HG03460 (cell line): ENCODE measurements around the gene CDH24.

Experiments
- ATAC-seq: cut with Tn5 transposase; IDR thresholded peaks from one replicate; pipeline ENCODE4 v1.9.1; 2021; ENCODE audit not compliant: unreplicated experiment

The CDH24 gene

GRCh38 chr14:23045419-23046357, 11.6 kb downstream of the CDH24 start:
- no peak for ATAC-seq

DNA sequence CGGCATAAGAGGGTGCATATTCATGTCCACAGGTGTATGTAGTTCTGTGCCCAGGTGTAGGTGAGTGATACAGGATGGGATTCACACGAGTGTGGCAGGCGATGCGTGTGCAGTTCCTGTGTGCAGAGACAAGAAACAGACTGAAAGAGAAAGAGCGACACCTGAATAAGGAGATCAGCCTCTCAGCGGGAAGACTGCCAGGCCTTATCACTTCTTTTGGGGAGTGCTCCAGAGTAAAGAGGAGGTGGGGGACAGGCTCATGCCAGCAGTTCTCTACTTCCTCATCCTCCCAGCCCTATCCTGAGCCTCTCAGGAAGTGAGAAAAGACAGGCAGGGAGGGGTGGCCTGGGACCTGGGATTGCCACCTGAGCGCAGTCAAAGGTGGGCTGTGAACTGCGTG, 12.5 kb downstream of the CDH24 start:
- no peak for ATAC-seq

DNA sequence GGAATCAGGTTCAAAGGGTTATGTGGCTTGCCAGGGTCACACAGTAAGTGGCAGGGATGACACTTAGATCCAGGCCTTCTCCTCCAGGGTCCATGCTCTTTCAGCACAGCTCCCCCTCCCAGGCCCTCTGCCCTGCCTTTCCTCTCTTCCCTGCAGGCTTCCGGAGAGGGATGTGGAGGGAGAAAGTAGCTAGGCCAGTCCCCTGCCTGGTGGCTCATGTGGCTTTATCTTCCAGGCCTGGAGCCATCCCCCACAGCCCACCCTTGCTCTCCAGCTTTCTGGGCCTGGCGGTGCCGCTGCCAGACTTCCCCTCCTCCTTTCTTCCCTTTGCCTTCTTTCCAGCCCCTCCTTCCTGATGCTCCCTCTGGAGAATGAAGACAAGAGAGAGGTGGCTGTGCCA, 13.6 kb downstream of the CDH24 start:
- ATAC-seq, result no peak

DNA sequence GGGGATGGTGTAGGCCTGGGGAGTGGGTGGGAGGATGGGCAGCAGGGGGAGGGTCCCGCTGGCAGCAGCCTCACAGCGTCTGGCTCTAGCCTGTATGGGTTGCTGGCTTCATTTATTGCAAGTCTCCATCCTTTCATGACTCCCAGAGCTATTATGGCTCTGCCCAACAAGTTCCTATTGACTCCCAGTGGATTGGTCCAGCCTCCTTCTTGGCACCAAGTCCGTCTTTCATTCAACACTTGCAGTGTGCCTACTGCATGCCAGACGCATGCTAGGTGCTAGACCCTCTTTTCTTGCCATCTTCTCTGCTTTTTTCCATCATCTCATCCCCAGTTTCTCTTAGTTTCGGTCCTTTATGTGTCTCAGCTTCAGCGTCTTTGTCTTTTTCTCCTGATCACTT, 14.2 kb downstream of the CDH24 start:
- ATAC-seq, result no peak

- no peak for ATAC-seq
Observed at GRCh38 chr14:23042162-23042965, 15.0 kb downstream of the CDH24 start, which contains the start of gene PSMB11. Gene PSMB11 (plus strand): TSS chr14:23042212. CDS start chr14:23042226, 14 bp downstream.

GRCh38 chr14:23041729-23042128, 15.6 kb downstream of the CDH24 start:
- no peak for ATAC-seq

GRCh38 chr14:23040100-23040499, 17.2 kb downstream of the CDH24 start:
- no peak for ATAC-seq

DNA sequence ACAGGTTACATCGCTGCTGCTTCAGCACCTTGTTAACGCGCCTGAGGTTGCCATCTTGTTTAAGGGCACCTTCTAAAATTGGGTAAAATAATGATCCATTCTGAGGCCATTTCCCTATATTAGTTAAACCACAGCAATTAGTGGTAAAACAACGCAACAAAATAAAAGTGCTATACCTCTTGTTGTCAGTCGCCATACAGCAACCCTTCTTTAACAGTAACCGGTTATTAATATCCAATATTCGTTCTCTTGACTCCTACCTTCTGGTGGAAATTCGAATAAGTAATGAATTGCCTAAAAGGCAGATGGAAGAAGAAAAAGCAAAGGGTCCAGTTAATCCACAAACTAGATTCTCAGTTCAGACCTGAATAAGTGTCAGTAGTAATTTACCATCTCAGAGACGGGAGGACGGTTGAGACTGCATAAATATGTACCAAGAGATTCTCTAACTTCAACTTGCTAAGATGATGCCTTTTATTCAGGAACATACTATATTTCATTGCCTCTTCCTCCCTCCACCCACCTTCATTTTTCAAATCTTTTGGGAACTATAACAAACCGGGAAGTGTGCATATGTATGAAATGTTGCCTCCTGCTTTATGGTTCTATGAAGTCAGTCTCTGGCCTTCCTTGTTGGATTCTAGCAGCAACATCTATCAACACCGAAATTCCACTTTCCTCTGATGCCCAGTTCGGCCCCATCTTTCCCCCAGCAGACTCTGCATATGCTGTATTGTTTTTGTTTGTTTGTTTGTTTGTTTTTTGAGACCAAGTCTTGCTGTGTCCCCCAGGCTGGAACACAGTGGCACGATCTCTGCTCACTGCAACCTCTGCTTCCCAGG, 21.8 kb downstream of the CDH24 start:
- ATAC-seq, result no peak

- ATAC-seq, result peak; percentile 94
Observed at GRCh38 chr14:23034498-23035302, 22.6 kb downstream of the CDH24 start, which contains the start of gene PSMB5. Gene PSMB5 (minus strand): TSS chr14:23034900. CDS start chr14:23034881, 19 bp downstream.

- no peak for ATAC-seq
Observed at GRCh38 chr14:23033801-23034497, 23.4 kb downstream of the CDH24 start.

DNA sequence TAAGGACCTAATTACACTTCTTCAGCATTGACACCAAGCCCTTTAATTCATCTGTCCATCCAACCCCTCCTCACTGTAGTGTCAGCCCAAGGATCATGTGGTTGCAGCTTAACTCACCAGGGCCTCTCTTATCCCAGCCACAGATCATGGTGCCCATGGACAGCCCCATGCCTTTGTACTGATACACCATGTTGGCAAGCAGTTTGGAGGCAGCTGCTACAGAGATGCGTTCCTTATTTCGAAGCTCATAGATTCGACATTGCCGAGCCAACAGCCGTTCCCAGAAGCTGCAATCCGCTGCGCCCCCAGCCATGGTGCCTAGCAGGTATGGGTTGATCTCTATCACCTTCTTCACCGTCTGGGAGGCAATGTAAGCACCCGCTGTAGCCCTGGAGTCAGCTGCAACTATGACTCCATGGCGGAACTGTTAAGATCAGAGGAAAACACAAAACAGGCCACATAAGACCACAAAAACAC, 24.0 kb downstream of the CDH24 start:
- no peak for ATAC-seq

DNA sequence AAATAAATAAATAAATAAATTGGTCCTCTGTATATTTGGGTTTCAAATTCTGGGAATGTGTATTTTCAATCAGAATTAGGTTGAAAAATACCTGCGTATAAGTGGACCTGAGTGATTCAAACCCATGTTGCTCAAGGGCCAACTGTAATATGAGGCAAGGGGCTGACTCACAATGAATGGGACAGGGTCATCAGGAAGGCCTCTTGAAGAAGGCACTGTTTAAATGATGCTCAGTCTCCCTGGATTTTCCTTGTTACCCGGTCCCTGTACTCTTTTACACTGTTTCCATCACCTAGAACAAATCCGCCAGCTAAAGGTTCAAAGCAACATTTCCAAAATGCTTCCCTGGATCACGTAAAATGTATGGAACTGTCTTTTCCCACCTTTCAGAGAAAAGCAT, 26.4 kb downstream of the CDH24 start:
- ATAC-seq, result no peak

DNA sequence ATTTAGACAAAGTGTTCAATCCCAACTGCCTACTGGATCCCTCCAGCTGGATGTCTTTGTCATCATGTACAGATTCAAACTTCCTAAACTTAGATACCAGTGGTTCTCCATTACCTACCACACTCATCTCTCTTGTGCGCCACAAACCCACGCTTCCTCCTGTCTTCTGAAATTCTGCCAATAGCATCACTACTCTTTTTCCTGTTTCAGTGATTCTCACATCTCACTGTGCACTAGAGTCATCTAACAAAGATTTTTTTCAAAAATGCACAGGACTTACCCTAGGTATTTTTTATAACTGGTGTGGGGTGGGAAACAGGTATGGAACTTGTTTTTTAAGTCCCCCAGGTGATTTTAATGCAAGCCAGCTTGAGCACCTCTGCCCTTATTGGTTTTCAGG, 28.5 kb downstream of the CDH24 start:
- no peak for ATAC-seq

- ATAC-seq, result no peak
Observed at GRCh38 chr14:23025151-23025814, 32.0 kb downstream of the CDH24 start.

DNA sequence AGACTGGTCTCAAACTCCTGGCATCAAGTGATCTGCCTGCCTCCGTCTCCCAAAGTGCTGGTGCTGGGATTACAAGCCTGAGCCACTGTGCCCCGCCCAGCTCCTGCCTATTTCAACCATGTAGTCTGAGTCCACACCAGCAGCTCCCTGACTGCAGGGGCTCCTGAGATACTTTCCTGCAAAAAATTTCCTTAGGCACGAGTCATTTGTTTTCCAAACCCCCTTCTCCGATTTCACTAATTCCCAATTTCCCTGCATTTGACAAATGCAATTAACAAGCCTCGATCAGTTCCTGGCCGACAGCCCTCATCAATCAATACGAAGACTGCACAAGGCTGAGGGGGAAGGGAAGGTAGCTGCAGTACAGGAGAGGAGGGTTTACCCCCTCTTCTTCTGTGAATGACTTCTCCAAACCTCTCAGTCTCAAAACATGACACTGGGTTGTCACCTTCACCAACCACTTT, 32.7 kb downstream of the CDH24 start:
- ATAC-seq, result no peak

GRCh38 chr14:23023795-23024152, 33.5 kb downstream of the CDH24 start:
- ATAC-seq, result no peak

DNA sequence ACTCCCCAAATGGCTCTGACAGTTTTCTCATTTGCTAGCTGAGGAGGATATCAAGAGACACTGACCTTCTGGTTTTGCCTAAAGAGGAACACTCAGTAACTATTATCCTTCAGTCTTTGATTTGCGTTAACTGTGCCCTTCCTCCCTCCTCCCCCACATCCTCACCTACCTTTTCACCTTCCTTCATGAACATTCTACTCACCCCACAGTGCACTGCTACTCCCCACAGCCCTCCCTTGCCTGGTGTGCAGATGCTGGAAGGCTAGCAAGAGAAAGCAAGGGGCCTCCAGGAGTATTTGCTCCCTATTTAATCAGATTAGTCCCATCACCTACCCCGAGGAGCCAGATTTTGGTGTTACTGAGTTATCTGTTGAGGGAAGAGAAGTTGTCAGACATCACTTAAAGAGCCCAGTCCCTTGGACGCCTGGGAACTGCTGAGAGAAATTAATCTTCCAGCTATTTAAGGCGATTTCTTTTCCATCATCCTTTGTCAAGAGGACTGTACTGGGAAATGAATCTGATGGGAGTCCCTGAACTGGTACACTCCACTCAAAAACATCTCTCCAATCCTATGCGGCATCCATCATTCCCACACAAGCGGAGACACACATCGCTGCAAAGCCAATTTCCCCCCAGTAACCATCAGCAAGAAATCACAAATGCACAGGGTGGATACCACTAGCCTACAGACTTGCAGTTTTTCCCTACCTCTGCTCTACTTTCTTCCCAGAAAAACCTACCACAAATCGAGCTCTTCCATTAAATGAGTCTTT, 34.1 kb downstream of the CDH24 start:
- ATAC-seq, result no peak

DNA sequence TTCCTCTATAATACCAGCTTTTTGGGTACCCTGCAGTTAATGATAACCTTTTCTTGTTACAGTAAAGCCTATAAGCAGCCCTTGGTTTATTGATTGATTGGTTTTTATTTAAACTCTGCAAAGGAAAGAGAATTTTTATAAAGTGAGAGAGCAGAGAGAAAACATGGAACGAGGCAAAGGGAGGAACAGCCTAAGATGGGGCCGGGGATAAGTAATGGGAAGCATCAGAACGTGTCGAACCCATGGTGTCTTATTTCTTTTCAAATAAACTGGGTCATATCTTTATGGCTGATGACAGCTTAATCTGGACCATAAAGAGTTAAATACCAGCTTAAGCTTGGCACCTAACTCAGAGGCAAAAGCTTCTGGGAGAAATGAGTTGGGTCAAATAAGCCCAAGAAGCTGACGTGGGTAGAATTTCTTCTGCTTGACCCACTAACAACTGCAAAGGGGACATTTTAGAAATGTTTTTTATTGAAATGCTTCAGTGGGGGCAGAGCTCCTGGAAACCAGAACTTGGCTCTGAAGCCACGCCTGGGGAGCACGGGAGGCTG, 35.4 kb downstream of the CDH24 start:
- no peak for ATAC-seq
